ENCODE measurements around the gene TBKBP1.

Gene TBKBP1, protein sequence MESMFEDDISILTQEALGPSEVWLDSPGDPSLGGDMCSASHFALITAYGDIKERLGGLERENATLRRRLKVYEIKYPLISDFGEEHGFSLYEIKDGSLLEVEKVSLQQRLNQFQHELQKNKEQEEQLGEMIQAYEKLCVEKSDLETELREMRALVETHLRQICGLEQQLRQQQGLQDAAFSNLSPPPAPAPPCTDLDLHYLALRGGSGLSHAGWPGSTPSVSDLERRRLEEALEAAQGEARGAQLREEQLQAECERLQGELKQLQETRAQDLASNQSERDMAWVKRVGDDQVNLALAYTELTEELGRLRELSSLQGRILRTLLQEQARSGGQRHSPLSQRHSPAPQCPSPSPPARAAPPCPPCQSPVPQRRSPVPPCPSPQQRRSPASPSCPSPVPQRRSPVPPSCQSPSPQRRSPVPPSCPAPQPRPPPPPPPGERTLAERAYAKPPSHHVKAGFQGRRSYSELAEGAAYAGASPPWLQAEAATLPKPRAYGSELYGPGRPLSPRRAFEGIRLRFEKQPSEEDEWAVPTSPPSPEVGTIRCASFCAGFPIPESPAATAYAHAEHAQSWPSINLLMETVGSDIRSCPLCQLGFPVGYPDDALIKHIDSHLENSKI

GRCh38 chr17:47693731-47694580 is at the start of gene TBKBP1:
Gene TBKBP1 (plus strand): TSS chr17:47694161. CDS start chr17:47696113, 1,952 bp downstream.
- H3K4me3 ChIP-seq (ENCODE audit: low read depth, low read length) = peak within 1 kb of the TSS; percentile 79

DNA sequence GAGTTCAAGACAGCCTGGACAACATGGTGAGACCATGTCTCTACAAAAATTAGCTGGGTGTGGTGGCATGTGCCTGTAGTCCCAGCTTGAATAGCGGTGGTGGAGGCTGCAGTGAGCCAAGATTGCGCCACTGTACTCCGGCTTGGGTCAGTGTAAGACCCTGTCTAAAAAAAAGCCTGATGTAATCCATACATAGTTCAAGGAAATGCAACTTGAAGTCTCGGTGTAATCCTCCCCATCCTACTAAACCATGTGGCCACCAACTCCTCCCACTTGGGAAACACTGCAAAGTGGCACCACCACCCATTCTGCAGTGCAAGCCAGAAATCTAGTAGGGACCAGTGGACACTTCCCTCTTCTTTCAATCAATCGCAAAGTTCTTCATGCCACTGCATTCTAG is 49.6 kb upstream of the TBKBP1 start:
- H3K4me3 ChIP-seq (ENCODE audit: low read depth, low read length) = no peak overlapping the region

DNA sequence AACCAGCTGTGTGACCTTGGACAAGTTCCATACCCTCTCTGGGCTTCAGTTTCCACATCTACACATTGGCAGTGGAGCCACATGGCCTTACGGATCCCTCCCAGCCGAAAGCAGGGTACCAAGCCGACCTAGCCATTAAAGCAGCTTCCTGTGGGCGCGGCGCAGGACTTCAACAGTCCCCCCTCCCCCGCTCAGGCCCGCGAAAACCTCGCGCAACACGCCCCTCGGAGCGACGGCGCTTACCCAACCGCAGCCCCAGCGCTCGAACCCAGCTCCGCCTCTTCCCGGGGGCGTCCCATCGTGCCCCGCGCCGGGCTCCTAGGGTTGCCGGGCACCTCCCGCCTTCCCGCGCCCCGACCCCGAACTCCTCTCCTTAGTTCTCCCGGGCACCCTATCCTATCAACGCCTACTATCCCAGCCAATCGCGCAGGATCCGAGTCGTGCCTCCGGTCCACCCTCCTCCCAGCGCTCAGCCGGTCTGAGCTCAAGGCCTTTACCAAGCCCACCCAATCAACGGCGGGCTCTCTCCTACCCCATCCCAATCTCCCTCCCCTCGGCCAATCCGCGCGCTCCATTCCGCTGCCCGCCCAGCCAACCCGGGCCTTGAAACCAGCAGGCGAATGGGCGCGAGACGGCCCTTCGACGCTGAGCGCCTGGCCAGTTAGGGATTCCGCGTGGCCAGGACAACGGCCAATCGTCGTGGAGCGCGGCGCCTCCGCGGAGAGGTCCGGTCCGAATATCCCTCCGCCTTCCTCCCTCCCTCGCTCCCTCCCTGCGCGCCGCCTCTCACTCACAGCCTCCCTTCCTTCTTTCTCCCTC is 44.6 kb upstream of the TBKBP1 start, which contains the start of gene KPNB1:
TSS of gene KPNB1 (plus strand) at position 767 of the 819 bp plus-strand sequence. CDS start 326 bp downstream, outside the sequence.
- peak within 1 kb of the TSS; percentile 85 for H3K4me3 ChIP-seq (ENCODE audit: low read depth, low read length)

- peak overlapping the region; percentile 72 for H3K4me3 ChIP-seq (ENCODE audit: low read depth, low read length)
Observed at GRCh38 chr17:47649972-47650524, 43.9 kb upstream of the TBKBP1 start.

- H3K4me3 ChIP-seq (ENCODE audit: low read depth, low read length) = peak overlapping the region; percentile 85
Observed at GRCh38 chr17:47650525-47651522, 43.1 kb upstream of the TBKBP1 start.

GRCh38 chr17:47651704-47652103 is 42.3 kb upstream of the TBKBP1 start:
- no peak overlapping the region for H3K4me3 ChIP-seq (ENCODE audit: low read depth, low read length)

GRCh38 chr17:47652570-47652969 is 41.4 kb upstream of the TBKBP1 start:
- no peak overlapping the region for H3K4me3 ChIP-seq (ENCODE audit: low read depth, low read length)

DNA sequence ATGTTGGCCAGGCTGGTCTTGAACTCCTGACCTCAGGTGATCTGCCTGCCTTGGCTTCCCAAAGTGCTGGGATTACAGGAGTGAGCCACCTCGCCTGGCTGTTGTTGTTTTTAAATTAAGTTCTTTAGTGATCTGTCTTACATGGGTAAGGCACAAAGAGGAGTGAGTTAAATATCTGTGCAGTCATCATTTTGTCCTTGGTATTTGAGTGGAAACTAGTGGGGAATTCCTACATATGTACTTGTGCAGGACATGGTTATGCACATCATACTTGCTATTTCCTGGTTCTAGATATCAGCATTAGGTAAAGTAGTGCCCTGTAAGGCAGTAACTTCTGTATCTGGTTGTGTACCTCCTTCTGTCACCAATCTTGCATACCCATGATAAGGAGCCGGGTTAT is 40.5 kb upstream of the TBKBP1 start:
- H3K4me3 ChIP-seq (ENCODE audit: low read depth, low read length) = no peak overlapping the region

- H3K4me3 ChIP-seq (ENCODE audit: low read depth, low read length) = no peak overlapping the region
Observed at GRCh38 chr17:47654991-47655390, 39.0 kb upstream of the TBKBP1 start.

DNA sequence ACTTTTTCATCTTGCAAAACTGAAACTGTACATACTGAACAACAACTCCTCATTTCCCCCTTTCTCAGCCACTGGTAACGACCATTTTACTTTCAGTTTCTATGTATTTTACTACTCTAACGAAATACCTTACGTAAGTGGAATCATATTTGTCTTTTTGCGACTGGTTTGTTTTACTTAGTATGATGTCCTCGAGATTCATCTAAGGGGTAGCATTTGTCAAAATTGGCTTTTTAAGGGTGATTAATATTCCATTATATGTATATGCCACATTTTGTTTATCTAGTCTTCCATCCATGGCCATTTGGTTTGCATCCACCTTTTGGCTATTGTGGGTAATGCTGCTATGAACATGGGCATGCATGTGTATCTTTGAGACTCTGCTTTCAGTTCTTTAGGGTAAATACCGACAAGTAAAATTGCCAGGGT is 33.9 kb upstream of the TBKBP1 start:
- no peak overlapping the region for H3K4me3 ChIP-seq (ENCODE audit: low read depth, low read length)

DNA sequence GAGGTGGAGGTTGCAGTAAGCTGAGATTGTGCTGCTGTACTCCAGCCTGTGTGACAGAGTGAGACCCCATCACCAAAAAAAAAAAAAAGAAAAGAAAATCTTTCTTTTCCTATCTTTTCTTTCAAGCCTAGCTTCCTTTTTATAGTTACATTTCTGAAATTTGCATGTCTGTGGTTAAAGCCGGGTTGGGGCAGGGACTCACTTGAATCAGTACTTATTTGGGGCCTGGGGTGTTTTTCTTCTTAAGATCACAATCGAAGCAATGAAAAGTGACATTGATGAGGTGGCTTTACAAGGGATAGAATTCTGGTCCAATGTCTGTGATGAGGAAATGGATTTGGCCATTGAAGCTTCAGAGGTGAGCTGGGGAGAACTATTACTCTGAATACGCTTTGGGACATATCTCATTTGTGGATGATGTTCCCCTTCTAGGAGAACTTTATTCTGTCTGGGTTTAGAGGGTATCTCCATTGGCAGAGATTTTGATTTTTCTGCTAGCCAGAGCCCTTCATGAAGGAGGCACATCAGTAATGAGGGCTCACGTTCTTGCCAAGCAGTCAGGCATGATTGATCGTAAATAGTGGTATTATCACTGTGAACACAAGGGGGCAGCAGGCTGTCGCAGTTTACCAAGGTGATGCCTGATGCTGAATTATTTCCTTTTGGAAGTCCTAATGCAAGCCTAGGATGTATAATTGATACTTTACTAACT is 29.9 kb upstream of the TBKBP1 start:
- no peak overlapping the region for H3K4me3 ChIP-seq (ENCODE audit: low read depth, low read length)

DNA sequence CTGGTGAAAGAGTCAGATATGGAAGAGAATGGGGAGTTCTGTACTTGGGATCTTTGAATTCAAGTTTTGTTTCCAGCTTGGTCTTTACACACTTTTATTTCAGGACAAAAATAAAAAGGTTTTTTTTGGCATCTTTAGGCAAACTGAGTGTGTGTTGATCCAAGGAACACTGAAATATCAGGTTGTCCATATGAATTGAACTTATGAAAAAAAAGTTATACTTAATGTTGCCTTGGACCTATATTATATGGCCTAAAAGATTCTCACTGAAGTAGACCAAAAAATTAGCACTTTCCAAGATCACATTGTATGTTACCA is 29.4 kb upstream of the TBKBP1 start:
- H3K4me3 ChIP-seq (ENCODE audit: low read depth, low read length) = no peak overlapping the region

DNA sequence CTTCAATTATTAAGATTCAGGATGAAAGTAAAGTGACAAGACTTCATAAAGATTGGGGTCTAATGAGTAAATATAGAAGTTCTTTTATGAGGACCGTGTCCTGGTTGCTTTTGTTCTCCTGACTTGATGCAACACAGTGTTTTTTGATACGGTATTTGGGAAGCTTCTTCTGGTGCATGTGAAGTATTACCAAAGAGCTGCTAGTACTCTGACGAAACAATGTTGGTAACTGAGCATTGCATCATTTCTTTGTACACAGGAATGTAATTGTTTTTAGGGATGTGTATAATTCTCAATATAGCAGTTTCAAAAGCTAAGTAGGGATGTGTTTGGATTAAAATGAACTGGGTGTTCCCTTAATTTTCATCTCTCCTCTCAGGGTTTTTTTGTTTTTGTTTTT is 28.3 kb upstream of the TBKBP1 start:
- H3K4me3 ChIP-seq (ENCODE audit: low read depth, low read length) = no peak overlapping the region

DNA sequence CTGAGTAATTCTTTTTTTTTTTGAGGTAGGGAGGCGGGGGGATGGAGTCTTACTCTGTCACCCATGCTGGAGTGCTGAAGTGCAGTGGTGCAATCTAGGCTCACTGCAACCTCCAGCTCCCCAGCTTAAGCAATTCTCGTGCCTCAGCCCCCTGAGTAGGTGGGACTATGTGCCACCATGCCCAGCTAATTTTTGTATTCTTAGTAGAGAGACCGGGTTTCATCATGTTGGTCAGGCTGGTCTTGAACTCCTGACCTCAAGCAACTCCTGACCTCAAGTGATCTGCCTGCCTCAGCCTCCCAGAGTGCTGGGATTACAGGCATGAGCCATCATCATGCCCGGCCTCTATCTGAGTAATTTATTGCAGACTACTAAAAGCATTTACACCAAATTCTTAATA is 24.9 kb upstream of the TBKBP1 start:
- H3K4me3 ChIP-seq (ENCODE audit: low read depth, low read length) = no peak overlapping the region

DNA sequence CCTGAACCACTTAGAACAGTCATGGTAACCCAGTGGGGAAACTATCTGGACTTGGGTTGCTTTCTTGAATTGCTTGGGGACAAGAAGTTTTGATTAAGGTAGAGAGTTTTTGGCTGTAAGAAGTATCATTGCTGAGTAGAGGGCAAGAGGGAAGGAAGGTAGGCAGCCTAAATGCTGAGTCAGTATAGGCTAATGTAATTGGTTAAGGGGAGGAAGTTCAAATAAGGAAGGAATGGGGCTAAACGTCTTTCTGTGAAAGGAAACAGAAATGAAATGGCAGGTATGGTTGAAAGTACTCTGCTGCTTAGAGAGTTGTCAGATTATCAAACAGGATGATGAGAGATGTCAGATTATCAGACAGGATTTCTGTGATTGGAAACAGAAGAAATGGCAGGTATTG is 23.9 kb upstream of the TBKBP1 start:
- H3K4me3 ChIP-seq (ENCODE audit: low read depth, low read length) = no peak overlapping the region

GRCh38 chr17:47674499-47674898 is 19.5 kb upstream of the TBKBP1 start:
- H3K4me3 ChIP-seq (ENCODE audit: low read depth, low read length) = no peak overlapping the region

DNA sequence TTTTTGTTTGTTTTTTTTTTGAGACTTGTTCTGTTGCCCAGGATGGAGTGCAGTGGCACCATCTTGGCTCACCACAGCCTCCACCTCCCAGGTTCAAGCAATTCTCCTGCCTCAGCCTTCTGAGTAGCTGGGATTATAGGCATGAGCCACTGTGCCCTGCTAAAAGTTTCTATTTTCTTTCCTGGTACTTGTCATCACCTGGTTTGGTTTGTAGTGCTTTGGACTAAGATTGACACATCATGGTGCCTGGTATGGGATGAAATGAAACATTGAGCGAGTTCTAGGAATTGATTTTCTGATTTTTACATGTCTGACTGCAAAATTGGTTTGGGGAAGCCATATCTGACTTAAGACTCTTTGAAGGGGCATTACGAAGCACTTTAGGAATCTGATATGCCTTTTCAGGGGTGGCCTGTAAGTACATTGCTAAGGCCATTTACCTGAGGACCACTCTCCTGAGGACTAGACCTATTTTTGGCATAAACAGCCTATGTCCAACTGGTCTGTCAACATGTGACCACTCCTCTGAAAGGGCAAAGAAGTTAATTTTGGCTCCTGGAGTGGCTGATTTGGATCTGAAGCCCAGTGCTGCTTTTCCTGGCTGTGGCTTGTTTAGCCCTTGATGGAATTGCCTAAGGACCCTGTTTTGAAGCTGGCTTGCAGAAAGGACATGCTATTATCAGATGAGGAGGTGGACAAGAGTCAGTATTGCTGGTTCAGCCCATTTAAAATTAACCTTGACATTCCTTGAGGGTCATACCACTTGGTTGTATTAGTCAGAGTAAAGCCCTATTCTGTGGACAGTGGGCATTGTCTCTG is 18.4 kb upstream of the TBKBP1 start:
- H3K4me3 ChIP-seq (ENCODE audit: low read depth, low read length) = no peak overlapping the region

- no peak overlapping the region for H3K4me3 ChIP-seq (ENCODE audit: low read depth, low read length)
Observed at GRCh38 chr17:47676199-47676472, 17.8 kb upstream of the TBKBP1 start.

All from iPS-11a (cell line).